Activated CD4-positive, alpha-beta memory T cell treated with anti-CD3 and anti-CD28 coated beads, Interleukin-2, amount 10 ng/mL, durations not matched to agents 7 days and 5 days (primary cell): ENCODE results near the gene PLOD2. TPM values are rescaled to one million over a fixed set of nuclear protein-coding genes. Genes with fewer than 3 reads are reported as not detected.

ENCODE experiments used
- CTCF ChIA-PET: fragments of 350-600 bp; sonication (Branson Sonifier 250); formaldehyde crosslinking; loops from one replicate; lab custom pipeline; 2021; ENCODE audit warnings: antibody characterized with exemption, inconsistent platforms; lab: Charles Lee
- POLR2A ChIA-PET: fragments of 350-600 bp; sonication (Branson Sonifier 250); formaldehyde crosslinking; loops from one replicate; lab custom pipeline; 2021; ENCODE audit warnings: antibody characterized with exemption; lab: Charles Lee
- DNase-seq: peaks from one replicate; pipeline ENCODE4 v3.0.0-alpha.2; 2020
- H3K27ac Mint-ChIP-seq: one replicate; pipeline ENCODE4 v1.8.0; 2021; ENCODE audit warnings: mild to moderate bottlenecking, mixed read lengths
- H3K27me3 Mint-ChIP-seq: one replicate; pipeline ENCODE4 v1.8.0; 2021; ENCODE audit warnings: mixed read lengths
- H3K36me3 Mint-ChIP-seq: one replicate; pipeline ENCODE4 v1.8.0; 2021; ENCODE audit warnings: low read depth, mixed read lengths
- H3K4me1 Mint-ChIP-seq: one replicate; pipeline ENCODE4 v1.8.0; 2021; ENCODE audit warnings: mixed read lengths
- H3K4me3 Mint-ChIP-seq: one replicate; pipeline ENCODE4 v1.8.0; 2021; ENCODE audit warnings: mild to moderate bottlenecking, mixed read lengths
- H3K9me3 Mint-ChIP-seq: one replicate; pipeline ENCODE4 v1.8.0; 2021; ENCODE audit warnings: mixed read lengths
- total RNA-seq, 2 experiments: library from RNA; stranded (reverse); gene quantifications; one replicate each; pipeline ENCODE4 v1.2.3, GENCODE V29; 2021

The PLOD2 gene
- 1 to 10 TPM in 1 of 2 experiments, under 1 TPM in 1; 0.53 to 1.1 TPM for total RNA-seq

DNA sequence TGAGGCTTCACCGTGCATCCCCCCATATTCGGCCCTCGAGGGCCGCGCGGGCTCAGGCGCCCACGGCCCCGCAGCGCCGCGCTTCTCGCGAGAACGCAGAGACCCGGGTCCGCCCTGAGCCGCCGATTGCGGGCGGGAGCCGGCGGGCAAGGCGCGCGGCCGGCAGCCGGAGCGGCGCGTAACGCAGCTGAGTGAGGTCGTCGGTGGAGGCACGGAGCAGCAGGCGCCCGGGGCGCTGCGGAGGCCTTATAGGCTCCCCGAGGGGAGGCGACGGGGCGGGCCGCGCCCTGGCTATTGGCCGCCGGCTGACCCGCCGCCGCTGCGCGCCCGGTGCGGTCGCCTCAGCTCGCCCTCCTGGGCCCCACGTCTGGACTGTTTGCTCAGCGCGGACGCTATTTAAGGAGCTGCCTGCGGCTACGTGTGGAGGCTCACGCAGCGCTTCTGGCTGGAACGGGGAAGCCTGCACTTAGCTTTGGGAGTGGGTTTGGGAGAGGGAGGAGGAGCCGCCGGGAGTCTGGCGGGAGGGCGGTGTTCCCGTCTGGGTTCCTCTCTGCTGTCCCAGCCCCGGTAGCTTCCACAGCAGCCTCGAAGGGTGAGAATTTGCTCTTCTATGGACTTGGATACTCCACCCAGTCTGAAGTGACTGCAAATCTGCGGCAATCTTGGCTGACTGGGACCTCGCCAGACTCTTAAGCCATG is at the start of gene PLOD2:
PLOD2 (minus strand) TSS at position 221 of the 699 bp plus-strand sequence; CDS start at position 26, 195 bp downstream.
- H3K36me3 Mint-ChIP-seq, result no peaks in the 10 kb centered on the region
- peak; percentile 17 for DNase-seq
- POLR2A ChIA-PET, result no interaction called here
- H3K4me1 Mint-ChIP-seq, result peaks cover 16% of the 10 kb centered on the region
- CTCF ChIA-PET, result interaction anchor here (0.7 kb wide), 1 partner anchor 28 kb away, joined by 3 read pairs; no protein-coding TSS in a partner anchor
- H3K27ac Mint-ChIP-seq, result no peak within 1 kb of the TSS
- peaks cover 52% of the 10 kb centered on the region for H3K27me3 Mint-ChIP-seq
- peak within 1 kb of the TSS; percentile 31 for H3K4me3 Mint-ChIP-seq
- no peaks in the 10 kb centered on the region for H3K9me3 Mint-ChIP-seq

- no peaks in the 10 kb centered on the region for H3K9me3 Mint-ChIP-seq
- no peaks in the 10 kb centered on the region for H3K36me3 Mint-ChIP-seq
- H3K27me3 Mint-ChIP-seq, result peaks cover 6% of the 10 kb centered on the region
- CTCF ChIA-PET, result no interaction called here
- no peak overlapping the region for H3K27ac Mint-ChIP-seq
- no peak overlapping the region for H3K4me3 Mint-ChIP-seq
- H3K4me1 Mint-ChIP-seq, result no peaks in the 10 kb centered on the region
- DNase-seq, result no peak
- POLR2A ChIA-PET, result no interaction called here
Measured at GRCh38 chr3:146209371-146209770, 48.4 kb upstream of the PLOD2 start.

GRCh38 chr3:146203776-146204175 is 42.8 kb upstream of the PLOD2 start:
- no peak overlapping the region for H3K4me3 Mint-ChIP-seq
- no peaks in the 10 kb centered on the region for H3K36me3 Mint-ChIP-seq
- no peak for DNase-seq
- H3K4me1 Mint-ChIP-seq, result no peaks in the 10 kb centered on the region
- ChIA-PET CTCF (interaction anchor here (1.6 kb wide), 1 partner anchor 14 kb away, joined by 6 read pairs; no protein-coding TSS in a partner anchor), POLR2A (no interaction called here)
- peaks cover 5% of the 10 kb centered on the region for H3K27me3 Mint-ChIP-seq
- H3K9me3 Mint-ChIP-seq, result no peaks in the 10 kb centered on the region
- no peak overlapping the region for H3K27ac Mint-ChIP-seq

GRCh38 chr3:146200461-146201220 is 39.7 kb upstream of the PLOD2 start:
- DNase-seq, result no peak
- Mint-ChIP-seq H3K27me3 (peaks cover 11% of the 10 kb centered on the region), H3K9me3 (no peaks in the 10 kb centered on the region), H3K4me1 (no peaks in the 10 kb centered on the region), H3K4me3 (no peak overlapping the region), H3K27ac (no peak overlapping the region), H3K36me3 (no peaks in the 10 kb centered on the region)
- POLR2A ChIA-PET, result no interaction called here
- CTCF ChIA-PET, result interaction anchor here (1.2 kb wide), 1 partner anchor 11 kb away, joined by 4 read pairs; no protein-coding TSS in a partner anchor

DNA sequence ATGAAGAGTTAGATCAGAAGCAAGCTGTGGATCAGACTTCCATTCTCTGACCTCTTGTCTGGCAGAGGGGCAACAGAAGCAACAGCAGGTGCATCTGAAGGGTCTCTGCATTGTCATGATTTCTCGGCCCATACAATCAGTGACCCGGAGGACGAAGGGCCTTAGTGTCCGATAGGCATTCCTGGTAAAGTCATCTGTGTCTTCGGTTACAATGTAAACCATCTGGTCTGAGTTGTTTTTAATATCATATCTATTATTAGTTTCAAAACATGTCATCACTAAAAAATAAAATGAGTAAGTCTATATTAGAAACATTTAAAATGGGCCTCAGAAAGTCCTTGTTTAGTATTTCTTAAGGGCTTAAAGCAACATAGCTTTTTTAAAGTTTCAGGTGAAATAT is 38.8 kb upstream of the PLOD2 start:
- no peak for DNase-seq
- Mint-ChIP-seq H3K27me3 (peaks cover 13% of the 10 kb centered on the region), H3K36me3 (no peaks in the 10 kb centered on the region), H3K27ac (no peak overlapping the region), H3K4me1 (no peaks in the 10 kb centered on the region), H3K9me3 (no peaks in the 10 kb centered on the region), H3K4me3 (no peak overlapping the region)
- ChIA-PET CTCF (interaction anchor here (1.2 kb wide), 1 partner anchor 10 kb away, joined by 4 read pairs; no protein-coding TSS in a partner anchor), POLR2A (no interaction called here)

DNA sequence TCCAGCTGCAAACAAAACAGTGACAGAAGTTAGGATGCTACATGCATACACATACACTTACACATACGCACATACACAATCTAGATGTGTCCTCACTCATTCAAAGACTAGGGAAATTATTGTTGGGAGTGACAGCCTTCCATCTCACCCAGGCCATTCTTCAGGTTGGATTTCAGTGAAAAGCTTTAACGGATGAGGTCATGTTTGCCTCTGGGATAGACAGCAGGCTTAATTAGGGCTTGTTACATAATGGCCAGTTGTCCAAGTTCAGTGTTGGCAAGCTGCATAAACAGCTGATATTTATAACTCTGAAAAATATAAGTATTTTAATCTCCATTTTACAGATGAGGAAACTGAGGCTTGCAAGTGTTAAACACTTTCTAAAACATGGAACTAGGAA is 35.8 kb upstream of the PLOD2 start:
- Mint-ChIP-seq H3K4me1 (no peaks in the 10 kb centered on the region), H3K36me3 (no peaks in the 10 kb centered on the region), H3K4me3 (no peak overlapping the region), H3K27ac (no peak overlapping the region), H3K27me3 (peaks cover 8% of the 10 kb centered on the region), H3K9me3 (no peaks in the 10 kb centered on the region)
- ChIA-PET POLR2A (no interaction called here), CTCF (interaction anchor here (1.3 kb wide), 1 partner anchor 132 kb away, joined by 3 read pairs; no protein-coding TSS in a partner anchor)
- DNase-seq, result no peak

GRCh38 chr3:146195605-146196004 is 34.6 kb upstream of the PLOD2 start:
- POLR2A ChIA-PET, result no interaction called here
- Mint-ChIP-seq H3K9me3 (no peaks in the 10 kb centered on the region), H3K27ac (no peak overlapping the region), H3K36me3 (no peaks in the 10 kb centered on the region), H3K4me3 (no peak overlapping the region), H3K4me1 (no peaks in the 10 kb centered on the region), H3K27me3 (peaks cover 8% of the 10 kb centered on the region)
- CTCF ChIA-PET, result no interaction called here
- no peak for DNase-seq

DNA sequence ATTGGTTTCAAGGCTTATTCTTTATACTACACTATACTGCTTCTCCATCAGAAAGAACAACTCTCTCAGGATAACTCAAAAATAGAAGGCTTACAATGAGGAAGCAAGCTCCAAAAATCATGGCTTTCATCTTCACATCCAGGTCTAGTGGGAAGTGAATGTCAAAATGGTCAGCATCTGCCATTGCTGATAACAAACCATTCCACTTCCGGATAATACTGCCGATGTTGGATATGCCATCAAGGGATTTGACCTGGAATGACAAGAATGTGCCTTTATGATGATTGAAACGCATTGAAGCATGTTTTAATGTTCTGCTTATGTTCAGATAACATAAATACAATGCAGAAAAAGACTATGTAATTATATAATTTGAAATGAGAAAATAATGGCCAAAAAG is 34.0 kb upstream of the PLOD2 start:
- ChIA-PET CTCF (no interaction called here), POLR2A (no interaction called here)
- no peak overlapping the region for H3K27ac Mint-ChIP-seq

DNA sequence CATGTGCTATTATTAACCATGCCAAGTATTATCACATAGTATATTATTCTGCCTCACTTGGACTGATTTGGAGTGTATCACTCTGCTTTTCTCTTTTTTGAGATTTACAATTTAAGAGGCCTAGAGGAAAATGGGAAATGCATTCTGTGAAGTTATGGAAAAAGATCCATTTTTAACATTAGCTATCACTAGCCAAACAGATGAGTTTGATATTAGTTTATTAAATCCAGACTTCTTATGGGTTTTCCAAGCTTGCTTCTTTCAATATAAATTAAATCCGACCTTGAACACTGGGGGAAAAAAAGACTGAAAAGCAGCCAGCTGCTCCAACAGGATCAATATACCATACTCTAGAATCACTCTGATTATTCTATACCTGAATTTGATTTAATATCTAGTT is 30.1 kb upstream of the PLOD2 start:
- no peaks in the 10 kb centered on the region for H3K36me3 Mint-ChIP-seq
- H3K4me1 Mint-ChIP-seq, result no peaks in the 10 kb centered on the region
- ChIA-PET CTCF (interaction anchor here (0.7 to 2.2 kb wide), 7 partner anchors 10 to 404 kb away, joined by 3 to 10 read pairs (median 6); no protein-coding TSS in a partner anchor), POLR2A (no interaction called here)
- H3K27me3 Mint-ChIP-seq, result peaks cover 3% of the 10 kb centered on the region
- H3K9me3 Mint-ChIP-seq, result no peaks in the 10 kb centered on the region
- DNase-seq, result no peak
- H3K4me3 Mint-ChIP-seq, result no peak overlapping the region
- no peak overlapping the region for H3K27ac Mint-ChIP-seq

More for the DNA sequence above, 34.0 kb upstream of the PLOD2 start:
- Mint-ChIP-seq H3K9me3 (no peaks in the 10 kb centered on the region), H3K36me3 (no peaks in the 10 kb centered on the region), H3K4me1 (no peaks in the 10 kb centered on the region), H3K27me3 (peaks cover 8% of the 10 kb centered on the region), H3K4me3 (no peak overlapping the region)
- no peak for DNase-seq

DNA sequence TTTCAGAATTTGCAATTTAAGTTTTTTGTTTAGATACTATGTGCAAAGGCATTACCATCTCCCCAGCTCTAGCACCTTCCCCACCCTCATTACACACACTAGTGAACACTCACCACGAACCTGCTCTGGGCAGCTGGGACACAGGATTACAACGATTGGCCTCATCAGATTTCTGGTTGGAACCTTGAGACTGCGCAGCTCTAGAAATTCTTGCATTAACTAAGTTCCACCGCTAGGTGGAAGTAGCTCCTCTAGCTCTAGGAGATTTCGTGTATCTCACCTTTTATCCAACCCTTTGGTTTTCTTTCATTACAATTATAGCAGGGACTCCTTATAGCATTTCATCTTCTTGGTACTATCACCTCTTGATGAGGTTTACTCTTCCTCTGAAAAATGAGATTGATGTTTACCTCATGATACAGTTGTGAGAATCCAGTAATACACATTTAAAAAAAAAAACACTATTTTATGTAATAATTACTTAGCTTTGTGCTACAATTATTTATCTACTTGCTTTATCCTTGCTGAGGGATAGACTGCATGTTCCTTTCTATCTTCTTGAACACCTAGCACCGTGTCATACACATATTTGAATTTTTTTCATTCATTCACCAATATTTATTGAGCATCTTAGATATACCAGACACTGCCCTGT is 28.7 kb upstream of the PLOD2 start:
- ChIA-PET CTCF (interaction anchor here (0.6 to 2.2 kb wide), 29 partner anchors 9 to 490 kb away, joined by 3 to 10 read pairs (median 4); partner anchors contain the start of genes PLOD2 and PLSCR1), POLR2A (no interaction called here)
- H3K27me3 Mint-ChIP-seq, result peaks cover 1% of the 10 kb centered on the region
- H3K27ac Mint-ChIP-seq, result no peak overlapping the region
- H3K4me1 Mint-ChIP-seq, result no peaks in the 10 kb centered on the region
- H3K36me3 Mint-ChIP-seq, result no peaks in the 10 kb centered on the region
- H3K9me3 Mint-ChIP-seq, result no peaks in the 10 kb centered on the region
- H3K4me3 Mint-ChIP-seq, result no peak overlapping the region
- DNase-seq, result peak; percentile 16

DNA sequence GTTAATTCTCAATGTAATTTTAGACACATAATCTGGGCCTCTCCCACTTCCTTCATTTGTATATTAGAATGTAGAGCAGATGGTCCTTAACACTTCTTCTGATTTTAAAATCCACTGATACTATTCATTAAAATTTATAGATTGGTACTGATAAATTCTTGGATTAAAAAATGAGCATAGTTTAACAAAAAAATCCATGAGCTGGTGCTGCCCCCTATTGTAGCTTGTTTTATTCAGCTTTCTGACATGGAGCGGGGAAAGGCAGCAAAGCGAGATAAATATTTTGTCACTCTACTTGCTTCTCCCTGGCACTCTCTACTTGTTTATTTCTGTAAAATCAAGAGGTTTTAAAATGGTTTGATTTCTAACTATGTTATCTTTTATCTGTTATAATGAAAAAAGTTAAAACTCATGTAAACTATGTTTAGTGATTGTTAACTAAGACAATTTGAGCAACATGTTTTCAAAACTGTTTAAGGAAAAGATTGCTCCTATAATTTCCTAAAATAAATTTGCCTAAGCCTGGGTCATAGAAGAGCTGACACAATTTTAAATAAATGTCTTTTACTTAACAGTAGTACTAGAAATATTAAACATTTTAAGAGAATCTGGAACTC is 26.5 kb upstream of the PLOD2 start:
- no peaks in the 10 kb centered on the region for H3K4me1 Mint-ChIP-seq
- H3K9me3 Mint-ChIP-seq, result no peaks in the 10 kb centered on the region
- peaks cover 1% of the 10 kb centered on the region for H3K27me3 Mint-ChIP-seq
- no peak for DNase-seq
- CTCF ChIA-PET, result interaction anchor here (1.0 to 2.0 kb wide), 4 partner anchors 21 to 122 kb away, joined by 3 to 7 read pairs (median 3); no protein-coding TSS in a partner anchor
- no peak overlapping the region for H3K4me3 Mint-ChIP-seq
- H3K27ac Mint-ChIP-seq, result no peak overlapping the region
- POLR2A ChIA-PET, result no interaction called here
- H3K36me3 Mint-ChIP-seq, result no peaks in the 10 kb centered on the region

DNA sequence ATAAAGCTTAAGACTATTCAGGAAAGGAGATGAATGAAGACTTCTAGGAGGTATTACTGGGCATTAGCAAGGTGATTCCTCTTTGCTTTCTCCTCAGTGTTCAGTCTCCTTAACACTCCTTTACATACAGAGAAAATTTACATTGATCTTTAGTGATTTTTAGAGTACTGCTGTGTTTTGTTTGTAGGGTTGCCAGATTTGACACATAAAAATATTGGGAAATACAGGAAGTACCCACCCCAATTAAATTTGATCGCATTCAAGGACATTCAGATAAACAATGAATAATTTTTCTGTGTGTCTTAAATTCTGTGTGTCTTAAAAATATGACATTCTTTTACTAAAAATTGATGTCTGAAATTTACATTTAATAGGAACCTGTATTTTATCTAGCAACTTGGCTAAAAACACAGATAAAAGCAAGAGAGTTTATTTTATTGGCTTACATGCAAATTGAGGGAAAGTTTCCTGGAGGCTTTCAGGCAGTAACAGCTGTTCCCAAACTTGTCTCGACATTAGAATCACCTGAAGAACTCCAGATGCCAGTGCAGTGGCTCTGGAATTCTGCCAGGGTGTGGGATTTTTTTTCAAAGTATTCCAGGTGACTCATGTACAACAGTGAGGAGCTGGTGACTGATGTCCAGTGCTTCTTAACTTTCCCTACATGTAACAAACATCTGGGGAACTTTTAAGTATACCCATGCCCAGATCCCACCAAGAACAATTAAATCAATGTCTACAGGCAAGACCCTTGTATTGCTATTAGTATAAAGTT is 23.4 kb upstream of the PLOD2 start:
- ChIA-PET CTCF (no interaction called here), POLR2A (no interaction called here)
- Mint-ChIP-seq H3K27me3 (peaks cover under 1% of the 10 kb centered on the region), H3K4me1 (no peaks in the 10 kb centered on the region), H3K9me3 (no peaks in the 10 kb centered on the region), H3K27ac (no peak overlapping the region), H3K36me3 (no peaks in the 10 kb centered on the region), H3K4me3 (no peak overlapping the region)
- DNase-seq, result no peak
